Measurements from ENCODE around the gene UFSP2.
"Not testable (repeated sequence)": the region's sequence is repeated elsewhere in the genome, so short reads cannot be mapped to it uniquely, and the experiment has no call there.

Gene UFSP2

GRCh38 chr4:185381288-185382196 lies 44.2 kb downstream of the UFSP2 start:
- DNase-seq, result no peak

- no peak for DNase-seq
Observed at GRCh38 chr4:185380320-185380719, 45.4 kb downstream of the UFSP2 start.

GRCh38 chr4:185379326-185380295 lies 46.2 kb downstream of the UFSP2 start:
- no peak for DNase-seq

- no peak for DNase-seq
Observed at GRCh38 chr4:185378264-185378663, 47.5 kb downstream of the UFSP2 start.

GRCh38 chr4:185374573-185374972 lies 51.2 kb downstream of the UFSP2 start:
- no peak for DNase-seq

- DNase-seq, result no peak
Observed at GRCh38 chr4:185374027-185374426, 51.7 kb downstream of the UFSP2 start.

- no peak for DNase-seq
Observed at GRCh38 chr4:185371702-185372101, 54.1 kb downstream of the UFSP2 start.

GRCh38 chr4:185370268-185370949 lies 55.4 kb downstream of the UFSP2 start:
- DNase-seq, result no peak

- no peak for DNase-seq
Observed at GRCh38 chr4:185369731-185370130, 56.0 kb downstream of the UFSP2 start.

GRCh38 chr4:185364886-185365285 lies 60.9 kb downstream of the UFSP2 start:
- DNase-seq, result no peak

- DNase-seq, result no peak
Observed at GRCh38 chr4:185363251-185363650, 62.5 kb downstream of the UFSP2 start.

- DNase-seq, result not testable (repeated sequence)
Observed at GRCh38 chr4:185362570-185362969, 63.2 kb downstream of the UFSP2 start.

- no peak for DNase-seq
Observed at GRCh38 chr4:185361872-185362271, 63.9 kb downstream of the UFSP2 start.

GRCh38 chr4:185359767-185360446 lies 65.9 kb downstream of the UFSP2 start:
- DNase-seq, result no peak

- no peak for DNase-seq
Observed at GRCh38 chr4:185358959-185359358, 66.8 kb downstream of the UFSP2 start.

GRCh38 chr4:185358514-185358913 lies 67.2 kb downstream of the UFSP2 start:
- DNase-seq, result no peak

GRCh38 chr4:185357733-185358440 lies 67.9 kb downstream of the UFSP2 start:
- no peak for DNase-seq

GRCh38 chr4:185357211-185357610 lies 68.6 kb downstream of the UFSP2 start:
- DNase-seq, result no peak

- DNase-seq, result peak; percentile 14 to 44
Observed at GRCh38 chr4:185352741-185353140, 73.0 kb downstream of the UFSP2 start.

GRCh38 chr4:185352202-185352601 lies 73.6 kb downstream of the UFSP2 start:
- no peak for DNase-seq

GRCh38 chr4:185351691-185352090 lies 74.1 kb downstream of the UFSP2 start:
- no peak for DNase-seq

All from NCI-H526 (cell line).